GM18907 (cell line): ENCODE measurements around the gene ZNRD2.

Experiments
- ATAC-seq: cut with Tn5 transposase; IDR thresholded peaks from one replicate; pipeline ENCODE4 v1.9.1; 2021; ENCODE audit warnings: mild to moderate bottlenecking, moderate library complexity; ENCODE audit not compliant: unreplicated experiment

ZNRD2 gene

DNA sequence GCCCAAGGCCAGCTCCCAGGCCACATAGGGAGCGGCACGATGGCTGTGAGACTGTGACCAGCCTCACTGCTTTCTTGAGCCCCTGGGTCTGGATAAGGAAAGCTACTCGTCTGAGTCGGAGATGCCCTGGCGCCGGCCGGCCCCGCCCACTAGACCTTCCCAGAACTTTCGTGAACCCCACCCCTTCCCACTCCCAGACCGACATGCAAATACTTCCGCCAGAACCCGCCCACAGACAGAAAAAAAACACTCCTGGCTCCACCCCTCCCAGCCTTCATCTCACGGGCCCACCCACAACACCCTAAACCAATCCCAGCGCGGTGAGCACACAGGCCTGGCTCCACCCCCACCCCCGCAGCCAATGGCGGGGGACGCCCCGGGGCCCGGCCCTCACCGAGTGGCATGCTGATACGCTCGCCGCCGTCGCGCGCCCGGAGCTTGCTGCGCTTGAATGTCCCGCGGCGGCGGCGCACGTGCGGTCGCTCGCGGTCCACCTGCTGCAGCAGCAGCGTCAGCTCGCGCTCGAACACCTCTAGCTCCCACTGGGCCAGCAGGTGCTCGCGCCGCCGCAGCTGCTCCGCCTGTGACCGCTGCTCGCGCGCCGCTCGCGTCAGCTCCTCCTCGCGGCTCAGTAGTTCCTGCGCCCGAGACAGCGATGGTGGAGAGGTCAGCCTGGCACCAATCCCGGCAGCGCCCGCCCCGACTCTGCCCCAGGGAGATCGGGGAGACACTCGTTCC lies 36.8 kb downstream of the ZNRD2 start:
- no peak for ATAC-seq

DNA sequence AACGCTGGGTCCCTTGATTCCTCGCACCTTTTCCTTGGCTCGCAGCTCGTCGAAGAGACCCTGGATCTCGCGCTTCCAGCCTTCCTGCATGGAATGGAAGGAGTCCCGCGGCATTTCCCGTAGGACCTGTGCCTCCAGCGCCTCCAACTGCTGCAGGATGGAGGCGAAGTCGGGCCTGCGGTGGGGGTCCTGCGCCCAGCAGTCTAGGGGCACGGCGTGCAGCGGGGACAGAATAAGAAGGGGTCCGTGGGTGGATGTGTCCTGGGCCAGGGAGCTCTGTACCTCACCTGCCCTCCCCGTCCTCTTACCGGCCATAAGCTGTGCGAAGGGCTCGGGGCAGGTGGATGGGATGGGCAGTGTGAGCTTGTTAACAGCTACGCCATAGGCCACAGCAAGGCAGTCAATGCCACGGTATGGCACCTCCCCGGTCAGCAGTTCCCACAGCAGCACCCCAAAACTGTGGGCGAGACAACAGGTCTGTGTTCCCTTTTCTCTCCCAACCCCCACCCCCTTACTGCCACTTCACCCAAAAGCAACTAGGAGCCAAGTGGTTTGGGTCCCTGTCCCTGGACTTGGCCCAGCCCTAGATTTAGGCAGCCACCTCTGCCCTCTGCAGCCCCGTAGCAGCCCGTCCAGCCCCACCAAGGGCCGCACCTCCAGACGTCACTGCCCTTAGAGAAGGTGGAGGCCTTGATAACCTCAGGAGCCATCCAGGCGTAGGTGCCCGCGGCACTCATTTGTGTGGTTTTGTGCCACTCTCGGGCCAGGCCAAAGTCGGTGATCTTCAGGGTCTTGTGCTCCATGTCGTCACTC lies 37.5 kb downstream of the ZNRD2 start:
- ATAC-seq: no peak

DNA sequence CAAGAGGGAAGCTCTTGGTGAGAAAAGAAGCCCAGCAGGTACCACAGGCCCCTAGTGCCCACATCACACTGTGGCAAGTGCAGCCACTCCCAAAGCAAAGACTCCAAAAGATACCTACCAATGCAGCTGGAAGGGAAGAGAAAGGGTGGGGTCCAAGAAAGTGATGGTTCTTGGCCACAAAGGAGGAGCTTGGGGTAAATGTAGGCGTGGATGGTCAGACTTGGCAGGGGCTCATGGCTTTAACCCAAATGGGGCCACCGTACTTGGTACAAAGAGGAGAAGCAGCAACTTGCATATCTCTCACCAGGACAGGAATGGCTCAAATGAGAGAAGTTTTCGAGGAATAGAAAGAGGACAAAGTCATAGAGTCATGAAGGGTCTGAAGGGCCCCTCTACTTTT lies 39.0 kb downstream of the ZNRD2 start:
- ATAC-seq: no peak

DNA sequence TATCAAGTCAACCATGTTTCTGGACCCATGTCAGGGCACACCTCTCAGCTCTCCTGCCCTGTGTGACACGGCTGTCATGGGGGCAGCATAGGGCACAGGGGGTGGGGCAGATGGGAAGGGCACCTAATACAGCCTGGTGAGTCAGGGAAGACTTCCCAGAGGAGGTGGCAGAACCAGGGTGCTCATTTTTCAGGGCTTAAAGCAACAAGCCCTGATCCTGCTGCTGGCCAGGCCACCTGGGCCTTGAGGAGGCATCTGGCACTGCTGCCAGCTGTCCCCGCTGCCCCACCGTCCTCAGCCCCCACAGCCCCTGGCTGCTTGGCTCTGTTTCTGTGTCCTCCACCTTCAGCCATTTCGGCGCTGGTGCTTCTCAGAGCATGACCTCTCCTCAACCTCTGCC lies 39.4 kb downstream of the ZNRD2 start:
- ATAC-seq: no peak

DNA sequence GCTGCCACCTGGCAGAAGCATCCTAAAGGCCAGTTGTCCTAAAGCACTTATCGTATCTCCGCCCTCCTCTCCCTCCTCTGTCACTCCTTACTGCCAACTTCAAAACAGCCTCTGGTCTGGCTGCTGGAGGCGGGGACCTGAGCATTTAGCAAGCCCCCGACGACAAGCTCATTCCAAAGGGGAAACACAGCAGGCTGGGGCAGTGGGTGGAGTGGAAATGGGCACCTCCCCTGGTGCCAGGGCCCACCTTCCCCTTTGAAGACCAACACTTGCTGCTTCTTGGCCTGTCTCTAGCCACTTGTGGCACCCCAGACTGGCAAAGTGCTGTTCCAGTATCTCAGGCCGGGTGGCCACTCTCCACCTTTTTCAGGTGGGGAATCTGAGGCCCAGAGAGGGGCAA lies 40.1 kb downstream of the ZNRD2 start:
- ATAC-seq: no peak

DNA sequence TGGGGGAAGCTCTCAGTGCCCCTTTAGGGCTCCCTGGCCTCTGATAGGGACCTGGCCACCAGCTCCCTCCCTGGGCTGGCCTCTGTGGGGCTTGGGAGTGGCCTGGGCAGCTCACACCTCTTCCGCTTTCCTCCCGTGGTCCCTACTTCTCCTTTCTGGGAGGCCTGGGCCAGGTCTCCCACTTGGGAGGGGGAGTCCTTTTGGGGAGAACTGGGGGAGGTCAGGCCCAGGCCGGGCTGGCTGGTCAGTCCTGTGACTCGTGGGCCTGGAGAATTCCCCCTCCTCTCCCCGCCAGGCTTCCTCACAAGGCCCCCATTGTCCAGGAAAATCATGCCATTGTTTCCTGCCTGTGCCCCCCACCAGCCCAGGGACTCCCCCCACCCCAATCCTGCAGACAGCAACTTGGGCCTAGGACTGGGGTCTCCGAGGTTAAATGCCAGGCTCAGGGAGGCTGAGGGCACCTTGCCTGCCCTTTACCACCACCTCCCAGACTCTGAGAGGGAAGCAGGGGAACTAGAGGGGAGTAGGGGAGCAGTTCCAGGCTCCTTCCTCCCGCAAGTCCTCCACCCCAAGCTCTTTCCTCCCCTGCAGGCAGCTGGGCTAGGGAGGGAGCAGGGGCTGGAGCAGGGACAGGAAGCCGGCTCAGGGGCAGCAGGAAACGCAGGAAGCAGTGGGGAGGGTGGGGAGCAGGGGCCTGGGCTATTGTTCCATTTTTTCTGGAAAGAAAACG lies 40.9 kb downstream of the ZNRD2 start:
- no peak for ATAC-seq

DNA sequence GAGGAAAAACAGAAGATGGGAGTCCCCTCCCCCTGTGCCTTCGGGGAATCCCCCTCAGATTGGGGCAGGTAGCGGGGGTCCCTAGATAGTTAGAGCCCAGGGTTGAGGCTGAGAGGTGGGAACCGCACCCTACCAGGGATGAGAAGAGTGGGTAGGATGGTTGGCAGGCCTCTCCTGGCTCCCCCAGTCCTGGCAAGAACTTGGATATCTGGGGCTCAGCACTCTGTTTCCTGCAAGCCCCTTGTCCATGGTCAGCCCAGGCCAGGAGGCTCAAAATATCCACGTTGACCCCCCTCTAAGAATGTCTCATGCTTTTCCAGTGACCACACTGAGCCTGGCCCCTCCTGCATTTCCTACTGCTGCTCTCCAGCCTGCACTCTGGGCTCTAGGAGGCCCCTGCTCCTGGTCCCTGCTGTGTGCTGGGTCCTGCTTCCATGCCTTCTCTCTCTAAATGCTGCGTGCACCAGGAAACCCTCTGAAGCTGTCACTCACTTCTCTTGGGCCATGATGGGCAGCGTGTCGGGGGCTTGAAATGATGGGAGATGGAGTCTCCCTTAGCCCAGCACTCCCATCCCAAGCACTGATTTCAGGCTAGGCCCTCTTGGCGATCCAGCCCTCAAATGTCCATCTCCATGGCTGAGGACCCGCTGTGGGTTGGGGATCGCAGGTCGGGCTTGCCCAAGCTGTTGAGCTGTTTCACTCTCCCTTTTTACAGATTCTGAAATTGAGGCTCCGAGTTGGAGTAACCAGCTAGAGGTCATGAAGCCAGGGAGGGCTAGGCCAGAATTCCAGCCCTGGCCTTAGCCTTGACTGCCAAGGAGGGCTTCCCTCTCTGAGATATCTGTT lies 41.7 kb downstream of the ZNRD2 start:
- ATAC-seq: no peak

DNA sequence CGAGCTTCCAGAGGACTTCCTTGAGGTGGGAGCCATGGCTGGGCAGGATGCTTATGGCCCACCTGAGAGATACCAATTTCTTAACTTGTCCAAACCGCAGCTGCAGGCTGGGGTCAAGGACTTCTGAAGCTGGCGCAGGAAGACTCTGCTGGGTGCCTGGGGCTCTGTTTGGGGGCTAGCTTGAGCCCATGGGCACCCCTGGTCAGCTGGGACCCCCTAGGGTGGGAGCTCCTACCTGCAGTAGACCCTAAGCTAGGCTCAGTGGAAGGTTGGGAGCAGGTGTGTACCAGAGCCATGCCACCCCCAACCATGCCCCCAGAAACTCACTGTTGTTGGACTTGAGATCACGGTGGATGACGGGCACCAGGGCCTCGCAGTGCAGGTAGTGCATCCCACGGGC lies 42.4 kb downstream of the ZNRD2 start:
- ATAC-seq: no peak

DNA sequence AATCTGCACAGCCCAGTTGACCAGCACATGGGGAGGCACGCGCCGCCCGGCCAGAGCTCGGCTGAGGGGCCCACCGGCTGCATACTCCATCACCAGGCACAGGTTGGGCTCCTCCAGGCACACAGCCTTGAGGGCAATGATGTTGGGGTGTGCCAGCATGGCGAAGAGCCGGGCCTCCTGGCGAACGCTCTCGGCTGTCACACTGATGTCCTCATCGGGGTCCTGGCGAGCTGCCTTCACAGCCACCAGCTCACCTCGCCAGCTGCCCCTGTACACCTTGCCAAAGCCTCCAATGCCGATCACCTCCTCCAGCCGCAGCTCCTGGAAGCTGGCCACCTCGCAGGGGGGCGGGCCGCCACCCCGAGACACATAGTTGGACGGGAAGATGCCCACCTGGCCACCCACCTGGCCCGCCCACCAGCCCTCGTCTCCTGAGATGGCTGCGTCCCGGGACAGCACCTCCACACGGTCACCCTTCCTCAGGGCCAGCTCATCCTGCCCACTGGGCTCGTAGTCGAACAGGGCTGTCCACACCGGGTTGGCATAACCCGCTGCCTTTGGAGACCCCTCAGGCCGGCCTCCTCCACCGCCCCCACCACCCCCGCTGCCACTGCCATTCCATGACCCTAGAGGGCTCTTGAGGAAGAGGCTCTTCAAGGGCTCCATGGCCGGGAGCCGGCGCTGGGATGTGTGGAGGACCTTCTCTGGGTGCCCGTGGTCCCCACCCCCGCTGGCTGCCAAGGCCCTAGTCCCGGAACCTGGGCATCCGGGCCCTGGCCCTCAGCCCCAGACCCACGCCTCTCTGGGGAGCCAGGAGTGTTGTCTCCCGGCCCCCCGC lies 43.0 kb downstream of the ZNRD2 start:
- ATAC-seq: no peak

DNA sequence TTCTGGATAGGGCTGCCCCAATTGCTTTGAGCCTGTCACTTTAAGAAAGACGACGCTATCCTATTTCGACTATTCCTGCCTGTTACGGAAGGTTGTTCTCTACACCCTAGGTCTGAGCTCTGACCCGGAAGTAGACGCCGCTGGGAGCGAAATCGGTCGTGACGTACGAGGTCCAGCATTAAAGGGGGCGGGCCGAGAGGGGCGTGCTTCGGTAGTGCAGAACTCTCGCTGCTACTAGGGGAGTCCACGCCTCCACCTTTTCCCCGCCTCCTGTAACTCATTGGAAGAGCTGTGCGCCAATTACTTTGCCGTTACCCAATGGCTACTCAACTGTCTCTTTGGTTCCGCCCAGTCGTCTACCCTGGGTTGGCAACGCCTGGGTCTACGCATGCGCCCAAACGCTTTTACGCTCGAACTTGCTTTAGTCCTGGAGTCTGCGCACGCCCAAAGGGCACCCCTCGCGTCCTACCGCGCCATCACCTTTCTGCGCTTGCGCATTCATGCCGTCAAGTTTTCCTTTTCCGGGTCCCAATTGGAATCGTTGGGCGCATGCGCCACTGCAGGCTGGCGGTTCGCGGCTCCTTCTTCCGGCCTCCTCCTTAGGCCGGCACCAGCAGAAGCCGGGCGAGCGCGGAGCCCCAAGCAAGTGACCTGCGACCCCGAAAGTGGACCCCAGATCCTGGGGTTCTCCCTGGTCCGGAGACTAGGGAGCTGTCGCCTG lies 45.1 kb downstream of the ZNRD2 start, which contains the start of gene PCNX3:
PCNX3 (plus strand) TSS at position 548 of the 721 bp plus-strand sequence. CDS start 536 bp downstream, outside the sequence.
- peak; percentile 77 for ATAC-seq

DNA sequence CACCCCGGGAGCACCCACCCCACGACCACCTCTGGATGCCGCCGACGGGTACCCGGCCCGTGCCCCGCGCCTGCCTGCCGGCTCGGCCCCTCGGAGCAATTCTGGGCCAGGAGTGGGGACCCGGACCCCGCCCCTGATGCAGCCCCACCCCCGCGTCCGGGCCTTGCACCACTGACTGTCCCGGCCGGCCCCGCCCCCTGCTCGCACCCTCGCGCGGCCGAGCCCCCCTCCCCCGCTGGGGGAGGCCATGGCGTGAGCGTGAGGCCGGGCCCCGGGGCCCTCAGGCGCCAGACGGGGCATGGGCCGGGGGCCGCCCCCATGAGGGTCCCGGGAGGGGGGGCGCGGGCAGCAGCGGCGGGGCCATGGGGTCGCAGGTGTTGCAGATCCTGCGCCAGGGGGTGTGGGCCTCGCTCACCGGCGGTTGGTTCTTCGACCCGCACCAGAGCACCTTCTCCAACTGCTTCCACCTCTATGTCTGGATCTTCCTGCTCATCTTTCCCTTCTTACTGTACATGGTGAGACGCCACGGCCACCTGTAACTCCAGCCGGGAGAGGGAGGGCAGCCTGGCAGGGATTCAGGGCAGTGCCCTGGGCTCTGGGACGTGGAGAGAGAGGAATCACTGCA lies 45.8 kb downstream of the ZNRD2 start:
- peak; percentile 12 for ATAC-seq

DNA sequence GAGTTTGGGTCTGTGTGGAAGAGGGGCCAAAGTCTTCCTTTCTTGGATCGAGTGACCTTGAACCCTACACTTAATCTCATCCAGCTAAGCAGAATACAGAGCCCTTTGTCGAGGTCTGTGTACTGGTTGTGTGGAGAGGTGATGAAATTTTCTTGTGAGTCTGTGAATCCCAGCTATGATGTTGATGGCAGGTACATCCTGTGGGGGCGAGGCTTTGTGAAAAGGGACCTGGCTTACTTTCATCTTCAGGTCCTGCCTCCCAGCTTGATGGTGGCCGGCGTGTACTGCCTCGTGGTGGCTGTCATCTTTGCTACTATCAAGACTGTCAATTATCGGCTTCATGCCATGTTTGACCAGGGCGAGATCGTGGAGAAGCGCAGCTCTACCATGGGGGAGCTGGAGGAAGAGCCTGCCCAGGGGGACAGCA lies 46.3 kb downstream of the ZNRD2 start:
- ATAC-seq: no peak

DNA sequence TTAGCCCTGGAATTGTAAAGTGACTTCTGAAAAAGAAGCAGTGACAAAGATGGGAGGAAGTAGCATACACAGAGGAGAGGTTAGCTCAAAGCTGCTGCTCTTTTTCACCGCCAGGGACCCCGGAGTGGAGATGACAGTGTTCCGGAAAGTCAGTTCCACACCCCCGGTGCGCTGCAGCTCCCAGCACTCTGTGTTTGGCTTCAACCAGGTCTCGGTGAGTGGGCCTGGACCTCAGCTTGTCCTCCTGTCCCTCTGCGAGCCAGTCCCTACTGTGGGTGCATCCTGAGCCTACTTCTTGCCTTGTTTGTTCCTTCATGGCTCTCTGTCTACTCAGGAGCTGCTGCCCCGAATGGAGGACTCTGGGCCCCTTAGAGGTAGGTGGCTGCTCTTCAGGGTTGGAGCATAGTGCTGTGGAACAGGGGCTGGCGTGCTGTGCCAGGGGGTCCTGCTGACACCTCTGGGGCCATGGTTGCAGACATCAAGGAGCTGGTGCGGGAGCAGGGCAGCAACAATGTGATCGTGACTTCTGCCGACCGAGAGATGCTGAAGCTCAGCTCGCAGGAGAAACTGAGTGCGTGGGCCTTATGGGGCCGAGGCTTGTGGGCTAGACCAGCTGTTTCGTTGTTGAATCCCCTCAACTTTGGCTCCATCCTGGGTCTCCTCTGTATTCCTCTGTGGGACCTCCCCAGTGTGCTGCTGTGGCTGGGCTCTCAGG lies 47.0 kb downstream of the ZNRD2 start:
- no peak for ATAC-seq

DNA sequence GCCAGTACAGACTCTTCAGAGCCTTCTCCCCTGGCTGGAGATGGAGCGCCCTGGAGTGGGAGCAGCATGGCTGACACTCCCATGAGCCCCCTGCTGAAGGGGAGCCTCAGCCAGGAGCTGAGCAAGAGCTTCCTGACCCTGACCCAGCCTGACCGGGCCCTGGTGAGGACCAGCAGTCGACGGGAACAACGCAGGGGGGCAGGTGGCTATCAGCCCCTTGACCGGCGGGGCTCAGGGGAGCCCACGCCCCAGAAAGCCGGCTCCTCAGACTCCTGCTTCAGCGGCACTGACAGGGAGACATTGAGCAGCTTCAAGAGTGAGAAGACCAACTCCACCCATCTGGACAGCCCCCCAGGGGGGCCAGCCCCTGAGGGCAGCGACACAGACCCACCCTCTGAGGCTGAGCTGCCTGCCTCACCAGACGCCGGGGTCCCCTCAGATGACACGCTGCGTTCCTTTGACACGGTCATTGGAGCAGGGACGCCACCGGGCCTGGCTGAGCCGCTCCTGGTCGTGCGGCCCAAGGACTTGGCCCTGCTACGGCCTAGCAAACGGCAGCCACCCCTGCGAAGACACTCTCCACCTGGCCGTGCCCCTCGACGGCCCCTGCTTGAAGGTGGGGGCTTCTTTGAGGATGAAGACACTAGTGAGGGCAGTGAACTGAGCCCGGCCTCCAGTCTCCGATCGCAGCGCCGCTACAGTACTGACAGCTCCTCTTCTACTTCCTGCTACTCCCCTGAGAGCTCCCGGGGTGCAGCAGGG lies 47.9 kb downstream of the ZNRD2 start:
- ATAC-seq: no peak

DNA sequence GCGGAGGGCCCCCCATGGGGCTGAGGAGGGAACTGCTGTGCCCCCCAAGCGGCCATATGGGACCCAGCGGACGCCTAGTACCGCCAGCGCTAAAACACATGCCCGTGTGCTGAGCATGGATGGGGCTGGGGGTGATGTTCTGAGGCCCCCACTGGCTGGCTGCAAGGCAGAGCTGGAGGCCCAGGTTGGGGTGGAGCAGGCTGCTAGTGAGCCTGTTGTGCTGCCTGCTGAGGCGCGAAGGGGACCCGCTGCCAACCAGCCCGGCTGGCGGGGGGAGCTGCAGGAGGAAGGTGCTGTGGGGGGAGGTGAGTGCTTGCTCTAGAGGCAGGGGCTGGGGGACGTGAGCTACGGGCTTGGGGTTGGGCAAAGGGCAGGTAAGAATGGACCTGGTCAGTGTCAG lies 48.5 kb downstream of the ZNRD2 start:
- no peak for ATAC-seq

DNA sequence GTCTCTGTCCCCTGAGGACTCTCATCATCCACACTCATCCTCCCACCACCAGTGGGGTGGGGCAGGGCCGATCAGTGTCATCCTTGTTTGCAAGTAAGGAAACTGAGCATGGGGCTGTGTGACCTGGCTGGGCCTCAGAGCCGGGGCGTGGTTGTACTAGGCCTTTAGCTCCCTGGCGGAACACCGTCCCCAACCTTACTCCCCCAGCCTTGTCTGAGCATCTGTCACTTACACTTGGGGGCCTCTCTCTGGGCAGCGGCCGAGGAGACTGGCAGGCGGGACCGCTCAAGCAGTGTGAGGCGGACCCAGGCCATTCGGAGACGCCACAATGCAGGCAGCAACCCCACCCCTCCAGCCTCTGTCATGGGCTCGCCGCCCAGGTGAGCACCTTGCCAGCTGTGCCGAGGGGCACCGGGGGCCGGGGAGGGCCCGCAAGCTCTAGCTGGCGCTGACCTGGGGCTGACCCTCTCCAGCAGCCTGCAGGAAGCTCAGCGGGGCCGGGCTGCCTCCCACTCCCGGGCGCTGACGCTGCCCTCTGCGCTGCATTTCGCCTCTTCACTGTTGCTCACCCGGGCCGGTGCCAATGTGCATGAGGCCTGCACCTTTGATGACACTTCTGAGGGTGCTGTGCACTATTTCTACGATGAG lies 49.1 kb downstream of the ZNRD2 start:
- ATAC-seq: no peak

DNA sequence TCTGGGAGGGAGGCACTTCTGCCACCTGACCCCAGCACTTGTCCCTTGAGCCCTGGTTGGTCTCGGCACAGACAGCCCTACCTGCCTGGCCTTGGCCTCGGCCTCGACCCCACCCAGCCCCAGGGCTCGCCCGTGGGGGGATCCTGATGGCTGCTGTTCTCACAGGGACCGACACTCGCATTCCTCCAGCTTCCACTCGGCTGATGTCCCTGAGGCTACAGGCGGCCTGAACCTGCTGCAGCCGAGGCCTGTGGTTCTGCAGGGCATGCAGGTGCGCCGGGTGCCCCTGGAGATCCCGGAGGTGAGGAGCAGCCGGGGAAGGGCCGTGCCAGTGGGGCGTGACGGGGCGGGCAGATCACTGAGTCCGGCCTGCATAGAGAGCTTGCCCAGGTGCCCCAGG lies 50.4 kb downstream of the ZNRD2 start:
- ATAC-seq: no peak
